LNCaP clone FGC (cell line): ENCODE results near the gene GNAO1.

Source experiments
- DNase-seq: peaks from one replicate; pipeline ENCODE4 v3.0.0-alpha.2; 2011; ENCODE audit warnings: low read depth
- H3K4me3 ChIP-seq: 2 replicates; pipeline ENCODE4 v1.5.1; 2011; ENCODE audit warnings: mild to moderate bottlenecking, low read depth, low read length, control low read depth
- TF ChIP-seq, protein P1 (sequence below): IDR thresholded peaks from 2 replicates; pipeline ENCODE4 v1.5.1; 2012; ENCODE audit warnings: mild to moderate bottlenecking; ENCODE audit not compliant: control insufficient read depth, insufficient read depth; ENCODE audit errors: extremely low read depth

The GNAO1 gene

DNA sequence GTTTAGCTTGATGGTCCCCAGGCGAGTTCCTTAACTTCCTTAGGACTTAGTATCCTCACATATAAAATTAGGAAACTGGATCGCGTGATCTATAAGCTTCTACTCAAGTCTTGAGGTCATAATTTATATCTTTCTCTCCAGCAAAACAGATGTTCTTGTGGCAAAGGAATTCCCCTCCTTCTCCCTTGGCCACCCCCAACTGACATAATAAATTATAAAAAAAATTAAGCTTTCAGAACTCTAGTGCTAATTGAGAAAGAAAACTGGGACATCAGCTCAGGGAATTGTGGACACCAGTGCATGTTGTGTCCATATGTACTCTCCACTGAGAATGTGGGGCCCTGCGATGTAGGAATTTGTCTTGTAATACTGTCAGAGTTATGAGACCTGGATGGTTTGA lies 13.5 kb downstream of the GNAO1 start:
- DNase-seq = no peak
- no peak overlapping the region for H3K4me3 ChIP-seq
- TF ChIP-seq, protein P1, sequence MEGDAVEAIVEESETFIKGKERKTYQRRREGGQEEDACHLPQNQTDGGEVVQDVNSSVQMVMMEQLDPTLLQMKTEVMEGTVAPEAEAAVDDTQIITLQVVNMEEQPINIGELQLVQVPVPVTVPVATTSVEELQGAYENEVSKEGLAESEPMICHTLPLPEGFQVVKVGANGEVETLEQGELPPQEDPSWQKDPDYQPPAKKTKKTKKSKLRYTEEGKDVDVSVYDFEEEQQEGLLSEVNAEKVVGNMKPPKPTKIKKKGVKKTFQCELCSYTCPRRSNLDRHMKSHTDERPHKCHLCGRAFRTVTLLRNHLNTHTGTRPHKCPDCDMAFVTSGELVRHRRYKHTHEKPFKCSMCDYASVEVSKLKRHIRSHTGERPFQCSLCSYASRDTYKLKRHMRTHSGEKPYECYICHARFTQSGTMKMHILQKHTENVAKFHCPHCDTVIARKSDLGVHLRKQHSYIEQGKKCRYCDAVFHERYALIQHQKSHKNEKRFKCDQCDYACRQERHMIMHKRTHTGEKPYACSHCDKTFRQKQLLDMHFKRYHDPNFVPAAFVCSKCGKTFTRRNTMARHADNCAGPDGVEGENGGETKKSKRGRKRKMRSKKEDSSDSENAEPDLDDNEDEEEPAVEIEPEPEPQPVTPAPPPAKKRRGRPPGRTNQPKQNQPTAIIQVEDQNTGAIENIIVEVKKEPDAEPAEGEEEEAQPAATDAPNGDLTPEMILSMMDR = no peak

DNA sequence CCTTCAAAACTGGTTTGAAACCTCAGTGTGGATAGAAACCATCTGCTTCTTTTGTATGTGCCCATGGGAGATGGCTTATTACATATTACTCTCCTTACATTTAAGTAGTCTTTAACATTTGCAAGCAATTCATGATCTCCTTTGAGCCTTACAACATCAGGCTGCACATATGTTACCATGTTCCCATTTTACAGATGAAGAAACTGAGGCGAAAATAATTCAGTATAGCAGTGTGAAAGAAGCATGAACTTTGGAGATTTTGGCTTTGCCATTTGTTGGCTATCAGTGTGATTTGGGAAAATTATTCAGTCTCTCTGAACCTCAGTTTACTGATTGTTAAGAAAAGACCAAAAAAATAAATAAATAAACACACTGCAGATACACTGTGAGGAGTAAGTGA lies 15.7 kb downstream of the GNAO1 start:
- no peak overlapping the region for H3K4me3 ChIP-seq
- TF ChIP-seq, protein P1 = no peak

DNA sequence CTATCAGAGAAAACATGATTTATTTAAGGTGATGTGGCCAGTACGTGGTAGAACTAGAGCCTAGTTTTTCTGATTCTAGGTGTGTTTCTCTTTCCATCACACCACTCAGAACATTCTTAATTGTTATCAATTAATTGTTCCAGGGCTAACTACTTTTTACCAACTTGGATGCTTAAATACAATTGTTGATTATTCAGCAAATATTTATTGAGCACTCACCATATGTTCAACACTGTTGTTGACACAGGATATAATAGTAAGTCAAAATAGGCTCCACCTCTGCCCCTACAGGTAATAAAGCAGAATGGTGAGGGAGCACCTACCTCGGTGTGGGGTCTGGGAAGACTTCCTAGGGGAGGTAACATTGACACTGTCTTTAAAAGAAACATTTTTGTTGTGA lies 16.1 kb downstream of the GNAO1 start:
- no peak for DNase-seq
- no peak overlapping the region for H3K4me3 ChIP-seq
- TF ChIP-seq, protein P1 = no peak

More for the DNA sequence above, 15.7 kb downstream of the GNAO1 start:
- DNase-seq = no peak

DNA sequence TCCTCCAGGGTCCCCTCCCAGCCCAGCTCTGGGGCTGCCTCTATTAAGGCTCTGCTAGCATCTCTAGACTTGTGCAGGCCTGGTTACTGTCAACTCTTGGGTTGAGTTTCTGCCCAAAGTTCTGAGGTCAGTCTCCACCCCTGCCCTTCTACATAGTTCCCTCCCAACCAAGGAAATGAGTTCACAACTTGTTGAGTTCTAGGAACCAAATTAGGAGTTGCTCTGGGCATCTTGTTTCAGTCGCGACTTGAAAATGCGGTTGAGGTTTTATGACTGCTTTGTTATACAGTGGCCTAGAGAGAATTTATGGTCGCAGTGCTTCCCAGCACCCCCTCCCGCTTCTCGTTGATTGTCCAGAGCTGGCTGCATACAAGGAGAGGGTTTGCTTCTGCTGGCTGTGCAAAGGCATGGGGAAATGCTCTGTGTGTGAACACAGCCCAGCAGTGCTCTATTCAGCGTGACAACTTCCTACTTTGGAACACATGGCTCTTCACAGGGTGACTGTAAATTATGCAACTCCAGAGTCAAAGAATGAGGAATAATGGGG lies 20.2 kb downstream of the GNAO1 start:
- TF ChIP-seq, protein P1 = no peak
- no peak for DNase-seq
- H3K4me3 ChIP-seq = no peak overlapping the region

DNA sequence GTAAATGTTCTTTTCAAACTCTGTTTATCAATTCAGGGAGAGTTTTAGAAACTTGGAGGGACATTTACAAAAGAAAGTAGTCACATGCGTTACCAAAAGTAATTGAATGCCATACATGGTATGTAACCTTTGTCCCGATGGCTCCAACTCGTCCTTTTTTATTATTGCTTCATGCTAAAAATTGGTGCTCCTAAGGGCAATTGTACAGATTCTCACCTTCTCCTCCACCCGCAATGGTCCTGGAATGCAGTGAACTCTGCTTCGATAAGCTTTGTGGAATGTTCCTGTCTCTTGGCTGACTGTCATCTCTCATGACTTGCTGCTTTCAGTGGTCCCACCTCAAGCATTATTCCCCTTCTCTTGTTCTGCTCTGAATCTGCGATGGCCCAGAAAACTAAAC lies 20.9 kb downstream of the GNAO1 start:
- H3K4me3 ChIP-seq = no peak overlapping the region
- no peak for DNase-seq
- TF ChIP-seq, protein P1 = no peak

DNA sequence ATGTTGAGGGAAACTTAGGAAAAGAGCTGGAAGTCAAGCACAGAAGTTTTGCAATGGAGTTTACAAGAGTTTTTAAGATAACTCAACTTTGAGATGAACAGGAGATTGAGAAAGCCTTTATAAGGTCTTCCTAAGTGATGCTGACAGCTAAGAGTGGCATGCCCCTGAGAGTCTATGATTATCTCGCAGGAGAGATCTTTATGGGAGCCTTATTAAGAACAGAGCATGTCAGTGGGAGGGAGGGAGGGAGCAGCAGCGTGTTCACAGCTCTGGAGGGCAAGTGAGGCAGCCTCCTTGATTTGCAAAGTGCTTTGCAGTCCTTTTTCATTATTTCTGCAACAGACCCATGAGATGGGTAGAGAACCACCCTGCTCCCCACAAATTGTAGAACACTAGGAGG lies 30.7 kb downstream of the GNAO1 start:
- TF ChIP-seq, protein P1 = no peak
- DNase-seq = no peak
- no peak overlapping the region for H3K4me3 ChIP-seq

DNA sequence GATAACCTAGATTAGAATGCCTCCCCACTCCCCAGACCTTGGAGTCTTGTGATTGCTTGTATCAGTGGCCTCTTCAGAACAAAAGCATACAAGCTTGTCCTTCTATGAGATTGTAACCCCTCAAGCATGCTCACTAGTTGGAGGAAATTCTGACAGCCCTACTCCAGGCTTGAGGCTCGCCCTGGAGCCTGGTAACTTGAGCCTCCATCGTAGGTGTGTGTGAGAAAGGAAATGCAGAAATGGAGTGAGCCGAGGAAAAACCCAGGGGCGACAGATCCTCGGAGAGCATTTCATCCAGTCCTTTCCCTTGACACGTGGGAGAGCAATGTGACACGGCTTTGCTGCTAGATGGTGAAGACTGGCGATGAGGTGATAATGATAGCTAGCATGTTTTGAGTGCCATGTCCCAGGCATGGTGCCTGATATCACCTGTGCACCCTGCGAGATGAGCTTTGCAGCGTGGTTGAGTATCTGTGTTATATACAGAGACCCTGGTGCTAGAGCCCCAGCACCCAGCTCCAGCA lies 31.2 kb downstream of the GNAO1 start:
- TF ChIP-seq, protein P1 = no peak
- DNase-seq = no peak

More for the DNA sequence above, 31.2 kb downstream of the GNAO1 start:
- H3K4me3 ChIP-seq = no peak overlapping the region
